ENCODE results near the gene PPP2R3A.
"Not testable (repeated sequence)": the region's sequence is repeated elsewhere in the genome, so short reads cannot be mapped to it uniquely, and the experiment has no call there.

- TF ChIP-seq CTCF (IDR thresholded peaks at IDR 0.05 in 2 of 3, conservative IDR thresholded peaks at IDR 0.05 in 1 of 3; ENCODE audit: insufficient read depth in 2 of 3, low read depth in 1 of 3, low read length in 3 of 3); E2F6 (IDR thresholded peaks at IDR 0.05; ENCODE audit: borderline replicate concordance in 1 of 2, extremely low read depth in 1 of 2, insufficient read depth in 1 of 2, insufficient read length in 1 of 2, low read depth in 1 of 2, low read length in 1 of 2, poor library complexity in 1 of 2, severe bottlenecking in 1 of 2); PREB (CRISPR knock-in tag; IDR thresholded peaks at IDR 0.05); CREB3L1 (IDR thresholded peaks at IDR 0.05; ENCODE audit: borderline replicate concordance, low read depth); ARHGAP35 (IDR thresholded peaks at IDR 0.05; ENCODE audit: partially characterized antibody); ZNF518B (CRISPR knock-in tag; IDR thresholded peaks at IDR 0.05); ZNF133 (CRISPR knock-in tag; IDR thresholded peaks at IDR 0.05); ESRRB (CRISPR knock-in tag; IDR thresholded peaks at IDR 0.05; ENCODE audit: borderline replicate concordance); NBN (IDR thresholded peaks at IDR 0.05; ENCODE audit: low read depth); FOXJ2 (tag; IDR thresholded peaks at IDR 0.05); YY1 (IDR thresholded peaks at IDR 0.05; ENCODE audit: borderline replicate concordance in 1 of 3, control insufficient read depth in 1 of 3, extremely low read depth in 1 of 3, insufficient read depth in 3 of 3, insufficient read length in 1 of 3, insufficient replicate concordance in 2 of 3, low read depth in 1 of 3, low read length in 2 of 3); SMC3 (conservative IDR thresholded peaks at IDR 0.05; ENCODE audit: insufficient read depth, low read depth, low read length); SRSF1 (IDR thresholded peaks at IDR 0.05; ENCODE audit: low read depth, low read length); DIDO1 (tag; IDR thresholded peaks at IDR 0.05; ENCODE audit: low read depth): not testable (repeated sequence)
Observed at GRCh38 chr3:136119332-136119731, 153.8 kb downstream of the PPP2R3A start.

Measured in K562 (cell line).